ENCODE data around the gene PITX2. TPM values are rescaled to one million over a fixed set of nuclear protein-coding genes. Genes with fewer than 3 reads are reported as not detected.

Gene PITX2
- total and polyA plus RNA-seq, 10 donors, result 0.12 TPM; not detected in 9

- no peak for DNase-seq
- H3K4me3 ChIP-seq, result no peak overlapping the region
- no peak for TF ChIP-seq POLR2AphosphoS5 (IDR thresholded peaks at IDR 0.05)
- no peak for TF ChIP-seq POLR2A (IDR thresholded peaks at IDR 0.05)
- no peak for TF ChIP-seq CTCF (IDR thresholded peaks at IDR 0.05 in 8 of 11, conservative IDR thresholded peaks at IDR 0.05 in 3 of 11)
- no peaks in the 10 kb centered on the region for H3K4me1 ChIP-seq
- peaks cover 0 to 5% (median 0%) of the 10 kb centered on the region in 7 donors for H3K27me3 ChIP-seq (replicated peaks in 1 of 7)
- intact Hi-C loops (cut with DNase I; ENCODE audit: low total_unique reads), result no loop called here
- H3K9me3 ChIP-seq, result no peaks in the 10 kb centered on the region
- WGBS, 5 donors, result 67 to 84% (median 79%) methylated on average over 3 of the region's 3 CpGs
- no peak overlapping the region for H3K27ac ChIP-seq
- H3K36me3 ChIP-seq, result no peaks in the 10 kb centered on the region
These were observed 44.8 kb upstream of the PITX2 start for GRCh38 chr4:110667670-110668069.

- 76 to 93% (median 78%) methylated on average over 3 of the region's 3 CpGs for WGBS, 5 donors
- TF ChIP-seq CTCF (IDR thresholded peaks at IDR 0.05 in 8 of 11, conservative IDR thresholded peaks at IDR 0.05 in 3 of 11) (no peak), POLR2A (IDR thresholded peaks at IDR 0.05) (no peak), POLR2AphosphoS5 (IDR thresholded peaks at IDR 0.05) (no peak)
- intact Hi-C loops (cut with DNase I; ENCODE audit: low total_unique reads), result no loop called here
- H3K27ac ChIP-seq, result no peak overlapping the region
- no peak for DNase-seq
- H3K27me3 ChIP-seq (replicated peaks in 1 of 7), result peaks cover 0 to 11% (median 0%) of the 10 kb centered on the region in 7 donors
- no peaks in the 10 kb centered on the region for H3K9me3 ChIP-seq
- H3K4me1 ChIP-seq, result no peaks in the 10 kb centered on the region
- H3K36me3 ChIP-seq, result no peaks in the 10 kb centered on the region
- H3K4me3 ChIP-seq, result no peak overlapping the region
These were observed 43.2 kb upstream of the PITX2 start for GRCh38 chr4:110666030-110666429.

- no peak overlapping the region for H3K27ac ChIP-seq
- no peak for TF ChIP-seq POLR2AphosphoS5 (IDR thresholded peaks at IDR 0.05)
- no peak for TF ChIP-seq POLR2A (IDR thresholded peaks at IDR 0.05)
- TF ChIP-seq CTCF (IDR thresholded peaks at IDR 0.05 in 8 of 11, conservative IDR thresholded peaks at IDR 0.05 in 3 of 11), result no peak
- intact Hi-C loops (cut with DNase I; ENCODE audit: low total_unique reads), result no loop called here
- H3K36me3 ChIP-seq, result no peaks in the 10 kb centered on the region
- no peak overlapping the region for H3K4me3 ChIP-seq
- H3K27me3 ChIP-seq (replicated peaks in 1 of 7), result peaks cover 0 to 17% (median 0%) of the 10 kb centered on the region in 7 donors
- H3K9me3 ChIP-seq, result no peaks in the 10 kb centered on the region
- no peaks in the 10 kb centered on the region for H3K4me1 ChIP-seq
- 32 to 87% (median 63%) methylated on average over 2 of the region's 2 CpGs for whole genome bisulfite sequencing, 5 donors
- DNase-seq, result no peak
These were observed 41.0 kb upstream of the PITX2 start for GRCh38 chr4:110663738-110664444.

GRCh38 chr4:110663206-110663605 lies 40.3 kb upstream of the PITX2 start:
- H3K9me3 ChIP-seq, result no peaks in the 10 kb centered on the region
- H3K4me3 ChIP-seq, result no peak overlapping the region
- WGBS, 5 donors, result 52 to 86% (median 68%) methylated on average over 1 of the region's 1 CpG
- DNase-seq, result no peak
- H3K36me3 ChIP-seq, result no peaks in the 10 kb centered on the region
- peaks cover 0 to 23% (median 0%) of the 10 kb centered on the region in 7 donors for H3K27me3 ChIP-seq (replicated peaks in 1 of 7)
- no peak overlapping the region for H3K27ac ChIP-seq
- no peak for TF ChIP-seq CTCF (IDR thresholded peaks at IDR 0.05 in 8 of 11, conservative IDR thresholded peaks at IDR 0.05 in 3 of 11)
- TF ChIP-seq POLR2A (IDR thresholded peaks at IDR 0.05), result no peak
- no peak for TF ChIP-seq POLR2AphosphoS5 (IDR thresholded peaks at IDR 0.05)
- H3K4me1 ChIP-seq, result no peaks in the 10 kb centered on the region
- intact Hi-C loops (cut with DNase I; ENCODE audit: low total_unique reads), result no loop called here

Data from spleen (tissue), 11 donors.